ENCODE results near the gene CIRBP.

GRCh38 chr19:1313695-1314613 lies 44.8 kb downstream of the CIRBP start:
- TF ChIP-seq CTCF (IDR thresholded peaks at IDR 0.05 in 4 of 5, conservative IDR thresholded peaks at IDR 0.05 in 1 of 5) (no peak), POLR2A (IDR thresholded peaks at IDR 0.05) (no peak)
